ENCODE measurements around the gene MSH5. TPM values are rescaled to one million over a fixed set of nuclear protein-coding genes. Genes with fewer than 3 reads are reported as not detected.

MSH5 gene
- total and polyA plus RNA-seq, 9 of the 15 experiments (the other 6 are each of a cell fraction or from before 2014, with no cell fraction given) = 12.5 to 104 (median 46.6) TPM

DNA sequence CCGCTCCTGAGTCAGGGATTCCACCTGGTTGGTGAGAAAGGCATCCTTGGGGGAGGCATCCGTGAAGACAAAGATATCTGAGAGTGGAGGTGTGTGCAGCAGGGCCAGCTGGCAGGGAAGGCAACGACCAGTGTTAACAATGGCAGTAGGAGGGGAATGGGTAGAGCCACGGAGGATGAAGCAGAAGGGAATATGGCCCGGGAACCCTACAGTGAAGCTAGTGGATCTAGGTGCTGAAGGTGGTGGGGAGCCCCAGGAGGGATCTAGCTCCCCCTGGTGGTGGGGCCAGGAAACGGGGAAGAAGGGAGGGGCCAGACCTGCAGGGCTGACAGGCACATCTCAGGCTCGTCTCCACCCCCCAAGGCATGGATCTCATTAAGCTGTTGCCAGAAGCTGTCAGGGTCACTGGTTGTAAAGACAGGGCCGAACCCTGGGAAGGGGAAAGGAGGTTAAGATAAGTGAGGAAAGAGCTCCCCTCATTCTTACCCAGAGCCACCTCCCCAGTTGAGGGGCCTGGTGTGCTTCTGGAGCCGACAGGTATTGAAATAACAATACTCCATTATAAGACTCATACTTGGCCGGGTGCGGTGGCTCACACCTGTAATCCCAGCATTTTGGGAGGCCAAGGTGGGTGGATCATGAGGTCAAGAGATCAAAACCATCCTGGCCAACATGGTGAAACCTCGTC, 30.0 kb downstream of the MSH5 start (continued):
- peak; percentile 60; the same call in 1 of the 2 replicates for TF ChIP-seq SMAD3 (CRISPR knock-in tag; conservative IDR thresholded peaks at IDR 0.05)
- no peak for TF ChIP-seq ILF3 (IDR thresholded peaks at IDR 0.05; ENCODE audit: borderline replicate concordance)
- peak; percentile 9 to 16; a peak in 1 of 4 replicates for TF ChIP-seq NRF1 (conservative IDR thresholded peaks at IDR 0.05 in 1 of 2, IDR thresholded peaks at IDR 0.05 in 1 of 2)
- no peak for TF ChIP-seq ELF1 (tag; IDR thresholded peaks at IDR 0.05)
- TF ChIP-seq FOXO4 (CRISPR knock-in tag; IDR thresholded peaks at IDR 0.05) = 0 out of 2 replicates have a peak, but pooled peaks have one; percentile 25
- no peak; a peak in 2 of 4 replicates for TF ChIP-seq FOXA3 (CRISPR knock-in tag; conservative IDR thresholded peaks at IDR 0.05 in 1 of 2, IDR thresholded peaks at IDR 0.05 in 1 of 2)
- TF ChIP-seq HDGF (IDR thresholded peaks at IDR 0.05) = peak; percentile 97
- TF ChIP-seq ZNF512 (tag; IDR thresholded peaks at IDR 0.05) = peak; percentile 60
- 0 out of 2 replicates have a peak, but pooled peaks have one; percentile 8 for TF ChIP-seq ERF (CRISPR knock-in tag; IDR thresholded peaks at IDR 0.05)
- 0 out of 2 replicates have a peak, but pooled peaks have one; percentile 19 for TF ChIP-seq PHB (CRISPR knock-in tag; IDR thresholded peaks at IDR 0.05)
- TF ChIP-seq NR4A1 (CRISPR knock-in tag; IDR thresholded peaks at IDR 0.05) = peak; percentile 93; the same call in 1 of the 2 replicates
- TF ChIP-seq NR4A1 (tag; IDR thresholded peaks at IDR 0.05) = 0 out of 2 replicates have a peak, but pooled peaks have one; percentile 30
- no peak for TF ChIP-seq BRCA1 (IDR thresholded peaks at IDR 0.05)
- peak; percentile 63; the same call in 1 of the 2 replicates for TF ChIP-seq BRCA1 (CRISPR knock-in tag; IDR thresholded peaks at IDR 0.05)
- TF ChIP-seq HMGN3 (IDR thresholded peaks at IDR 0.05; ENCODE audit: borderline replicate concordance, extremely low read depth, insufficient read length, low read depth, low read length) = peak; percentile 27
- TF ChIP-seq ZNF197 (CRISPR knock-in tag; IDR thresholded peaks at IDR 0.05; ENCODE audit: low read depth) = 0 out of 2 replicates have a peak, but pooled peaks have one; percentile 36
- TF ChIP-seq, protein P1, sequence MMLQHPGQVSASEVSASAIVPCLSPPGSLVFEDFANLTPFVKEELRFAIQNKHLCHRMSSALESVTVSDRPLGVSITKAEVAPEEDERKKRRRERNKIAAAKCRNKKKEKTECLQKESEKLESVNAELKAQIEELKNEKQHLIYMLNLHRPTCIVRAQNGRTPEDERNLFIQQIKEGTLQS (IDR thresholded peaks at IDR 0.05) = no peak
- TF ChIP-seq, protein P1 (CRISPR knock-in tag; conservative IDR thresholded peaks at IDR 0.05) = peak; percentile 69; the same call in 1 of the 2 replicates
